A673 (cell line): ENCODE measurements around the gene TENM3. TPM values are rescaled to one million over a fixed set of nuclear protein-coding genes. Genes with fewer than 3 reads are reported as not detected.

ENCODE experiments used
- BruUV-seq: library from RNA; stranded (reverse); fragments of 400-500 nt; replicated peaks from 2 replicates; lab custom pipeline; 2021; lab: Mats Ljungman, UMichigan
- CTCF ChIA-PET: fragments of 300-600 bp; sonication (Branson Sonifier 250); formaldehyde crosslinking; loops from one replicate; lab custom pipeline; 2022; ENCODE audit warnings: antibody characterized with exemption; lab: Charles Lee
- POLR2A ChIA-PET: fragments of 300-600 bp; sonication (Branson Sonifier 250); formaldehyde crosslinking; loops from one replicate; lab custom pipeline; 2022; ENCODE audit warnings: antibody characterized with exemption; ENCODE audit not compliant: low non-redundant PET; lab: Charles Lee
- DNase-seq: peaks from one replicate; pipeline ENCODE4 v3.0.0-alpha.2; 2015; ENCODE audit warnings: low spot score
- H3K27ac ChIP-seq: fragments of 200-600 bp; sonication (generic); 2 replicates; pipeline ENCODE4 v1.5.1; 2016; ENCODE audit warnings: mixed run types, low read depth, mild to moderate bottlenecking, mixed read lengths, antibody characterized with exemption, low read length; ENCODE audit not compliant: poor library complexity, severe bottlenecking
- H3K27me3 ChIP-seq: fragments of 200-600 bp; sonication (generic); replicated peaks from 2 replicates; pipeline ENCODE4 v1.6.1; 2017; ENCODE audit warnings: mixed run types, low read depth, mild to moderate bottlenecking, mixed read lengths, antibody characterized with exemption, low read length; ENCODE audit not compliant: insufficient read depth, poor library complexity
- H3K36me3 ChIP-seq: fragments of 200-600 bp; sonication (generic); 2 replicates; pipeline ENCODE4 v1.6.1; 2016; ENCODE audit warnings: mixed run types, mild to moderate bottlenecking, mixed read lengths, antibody characterized with exemption, low read length; ENCODE audit not compliant: insufficient read depth, poor library complexity, severe bottlenecking
- H3K4me1 ChIP-seq: fragments of 200-600 bp; sonication (generic); 2 replicates; pipeline ENCODE4 v1.6.1; 2017; ENCODE audit warnings: mixed run types, mild to moderate bottlenecking, mixed read lengths, antibody characterized with exemption, low read length; ENCODE audit not compliant: insufficient read depth, poor library complexity, severe bottlenecking
- H3K4me3 ChIP-seq: fragments of 200-600 bp; sonication (generic); 2 replicates; pipeline ENCODE4 v1.5.1; 2016; ENCODE audit warnings: low read depth, mixed run types, mild to moderate bottlenecking, mixed read lengths, low read length; ENCODE audit not compliant: poor library complexity, severe bottlenecking
- H3K9me3 ChIP-seq: fragments of 200-600 bp; sonication (generic); 2 replicates; pipeline ENCODE4 v1.6.1; 2016; ENCODE audit warnings: mixed run types, low read depth, mild to moderate bottlenecking, mixed read lengths, antibody characterized with exemption, low read length; ENCODE audit not compliant: poor library complexity, severe bottlenecking
- EZH2 ChIP-seq: fragments of 200-600 bp; sonication (generic); IDR thresholded peaks from 2 replicates; pipeline ENCODE4 v1.6.1; 2017; ENCODE audit warnings: borderline replicate concordance, low read depth, mild to moderate bottlenecking, mixed read lengths, antibody characterized with exemption, low read length; ENCODE audit not compliant: poor library complexity, severe bottlenecking
- intact Hi-C: fragments of 100-400 bp; cut with micrococcal nuclease; formaldehyde crosslinking; loops from one replicate; pipeline ENCODE4 v1.10.0; 2022; ENCODE audit not compliant: unreplicated experiment
- total RNA-seq: library from RNA; stranded (reverse); gene quantifications from 2 replicates; pipeline ENCODE4 v1.2.3, GENCODE V29; 2021
- TF ChIP-seq, protein P1 (sequence below): fragments of 300-800, 200-600 bp; sonication (generic); conservative IDR thresholded peaks from 2 replicates; pipeline ENCODE4 v1.5.1; 2017; ENCODE audit warnings: low read depth, mild to moderate bottlenecking, antibody characterized with exemption, low read length, moderate library complexity, mixed read lengths

The TENM3 gene
- total RNA-seq, 1 experiment from 2014 or later, result 26.4 TPM

DNA sequence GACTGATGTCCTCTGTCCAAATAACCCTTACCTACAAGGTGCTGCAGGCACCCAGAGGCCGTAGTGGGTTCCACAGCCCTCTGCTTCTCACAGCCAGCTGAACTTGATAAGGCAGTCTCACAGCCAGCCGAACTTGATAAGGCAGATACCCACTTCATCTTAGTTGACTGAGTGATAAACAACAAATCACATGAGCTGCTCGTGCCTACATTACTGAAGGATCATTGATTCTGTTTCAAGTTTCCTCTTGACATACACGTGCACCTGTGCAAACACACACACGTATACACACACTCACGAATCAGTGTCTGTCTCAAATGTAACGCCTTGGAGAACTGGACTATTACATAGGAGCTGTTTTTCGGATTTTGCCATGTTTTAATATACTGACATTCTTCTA is 397.7 kb downstream of the TENM3 start:
- H3K9me3 ChIP-seq, result no peaks in the 10 kb centered on the region
- DNase-seq, result no peak
- ChIA-PET CTCF (no interaction called here), POLR2A (no interaction called here)
- H3K27me3 ChIP-seq, result no peaks in the 10 kb centered on the region
- TF ChIP-seq, protein P1, sequence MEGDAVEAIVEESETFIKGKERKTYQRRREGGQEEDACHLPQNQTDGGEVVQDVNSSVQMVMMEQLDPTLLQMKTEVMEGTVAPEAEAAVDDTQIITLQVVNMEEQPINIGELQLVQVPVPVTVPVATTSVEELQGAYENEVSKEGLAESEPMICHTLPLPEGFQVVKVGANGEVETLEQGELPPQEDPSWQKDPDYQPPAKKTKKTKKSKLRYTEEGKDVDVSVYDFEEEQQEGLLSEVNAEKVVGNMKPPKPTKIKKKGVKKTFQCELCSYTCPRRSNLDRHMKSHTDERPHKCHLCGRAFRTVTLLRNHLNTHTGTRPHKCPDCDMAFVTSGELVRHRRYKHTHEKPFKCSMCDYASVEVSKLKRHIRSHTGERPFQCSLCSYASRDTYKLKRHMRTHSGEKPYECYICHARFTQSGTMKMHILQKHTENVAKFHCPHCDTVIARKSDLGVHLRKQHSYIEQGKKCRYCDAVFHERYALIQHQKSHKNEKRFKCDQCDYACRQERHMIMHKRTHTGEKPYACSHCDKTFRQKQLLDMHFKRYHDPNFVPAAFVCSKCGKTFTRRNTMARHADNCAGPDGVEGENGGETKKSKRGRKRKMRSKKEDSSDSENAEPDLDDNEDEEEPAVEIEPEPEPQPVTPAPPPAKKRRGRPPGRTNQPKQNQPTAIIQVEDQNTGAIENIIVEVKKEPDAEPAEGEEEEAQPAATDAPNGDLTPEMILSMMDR, result no peak
- TF ChIP-seq EZH2, result no peak
- H3K4me3 ChIP-seq, result no peak overlapping the region
- H3K4me1 ChIP-seq, result peaks cover 4% of the 10 kb centered on the region
- no peak overlapping the region for H3K27ac ChIP-seq
- H3K36me3 ChIP-seq, result no peaks in the 10 kb centered on the region
- BruUV-seq, result no TSS peak
- intact Hi-C loops, result no loop called here

- no peaks in the 10 kb centered on the region for H3K27me3 ChIP-seq
- BruUV-seq, result no TSS peak
- H3K27ac ChIP-seq, result no peak overlapping the region
- ChIA-PET CTCF (no interaction called here), POLR2A (no interaction called here)
- no peaks in the 10 kb centered on the region for H3K36me3 ChIP-seq
- H3K4me3 ChIP-seq, result no peak overlapping the region
- intact Hi-C loops, result no loop called here
- H3K9me3 ChIP-seq, result no peaks in the 10 kb centered on the region
- peaks cover 4% of the 10 kb centered on the region for H3K4me1 ChIP-seq
- peak; percentile 40 for DNase-seq
- TF ChIP-seq, protein P1, result peak; percentile 30
- TF ChIP-seq EZH2, result no peak
Measured at GRCh38 chr4:182642831-182643230, 399.6 kb downstream of the TENM3 start.

DNA sequence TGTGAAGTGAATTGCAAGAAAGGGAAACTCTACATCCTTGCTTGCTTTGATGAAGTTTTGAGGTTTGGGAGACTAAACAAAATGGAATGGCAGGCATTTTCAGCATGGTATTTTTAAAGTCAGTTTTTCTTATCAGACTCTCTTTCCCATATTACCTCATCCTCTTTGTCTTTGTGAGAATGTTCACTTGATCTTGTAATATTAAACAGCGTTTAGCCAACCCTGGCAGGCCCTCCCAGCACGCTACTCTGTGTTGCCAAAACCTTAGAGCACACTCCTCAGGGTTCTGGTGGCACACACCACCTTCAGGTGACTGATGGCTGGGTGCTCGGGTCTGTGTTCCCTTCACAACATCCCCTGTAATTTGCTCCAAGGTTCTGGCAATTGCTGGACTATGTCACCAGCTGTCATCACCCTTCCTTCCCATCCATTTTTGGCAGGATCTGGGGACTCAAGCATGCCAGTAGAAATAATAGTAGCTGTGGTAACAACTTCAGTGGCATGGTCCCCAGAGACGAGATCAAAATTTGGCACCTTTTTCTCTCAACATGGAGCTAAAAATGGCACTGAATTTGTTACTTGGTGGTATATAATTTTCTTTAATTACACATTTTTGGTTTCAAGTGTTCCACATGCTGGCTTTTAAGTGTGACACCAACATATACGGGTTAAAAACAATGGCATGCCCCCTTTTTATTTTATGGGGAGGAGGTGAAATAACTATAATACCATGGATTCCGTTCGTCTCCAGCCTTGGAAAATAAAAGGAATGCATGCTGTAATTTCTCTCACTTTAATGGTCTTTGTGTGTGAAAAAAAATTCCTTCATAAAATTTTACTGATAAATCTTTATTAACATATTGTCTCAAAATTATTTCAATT is 400.8 kb downstream of the TENM3 start:
- ChIA-PET CTCF (no interaction called here), POLR2A (no interaction called here)
- Histone ChIP-seq H3K9me3 (no peaks in the 10 kb centered on the region), H3K36me3 (no peaks in the 10 kb centered on the region), H3K4me3 (no peak overlapping the region), H3K27me3 (no peaks in the 10 kb centered on the region), H3K4me1 (peaks cover 4% of the 10 kb centered on the region), H3K27ac (no peak overlapping the region)
- BruUV-seq, result no TSS peak
- TF ChIP-seq, protein P1, result no peak
- TF ChIP-seq EZH2, result no peak
- no peak for DNase-seq
- intact Hi-C loops, result no loop called here
